Measurements from ENCODE around the gene BTBD6. TPM values are rescaled to one million over a fixed set of nuclear protein-coding genes. Genes with fewer than 3 reads are reported as not detected.

BTBD6 gene
- total RNA-seq, 1 donor from 2014 or later, result 89.7 TPM

- DNase-seq (ENCODE audit: low spot score), result no peak
These were observed 21.0 kb upstream of the BTBD6 start for GRCh38 chr14:105227346-105227745.

GRCh38 chr14:105228562-105228961 is 19.8 kb upstream of the BTBD6 start:
- no peak for DNase-seq (ENCODE audit: low spot score)

GRCh38 chr14:105229099-105229655 is 19.2 kb upstream of the BTBD6 start:
- no peak for DNase-seq (ENCODE audit: low spot score)

- DNase-seq (ENCODE audit: low spot score), result no peak
These were observed 7.3 kb upstream of the BTBD6 start for GRCh38 chr14:105240811-105241576.

- DNase-seq (ENCODE audit: low spot score), result no peak
These were observed 6.7 kb upstream of the BTBD6 start for GRCh38 chr14:105241641-105242040.

GRCh38 chr14:105244334-105244733 is 4.0 kb upstream of the BTBD6 start:
- no peak for DNase-seq (ENCODE audit: low spot score)

- no peak for DNase-seq (ENCODE audit: low spot score)
These were observed 1.3 kb upstream of the BTBD6 start for GRCh38 chr14:105247026-105247425.

GRCh38 chr14:105247715-105248367 is 492 bp upstream of the BTBD6 start:
- no peak for DNase-seq (ENCODE audit: low spot score)

GRCh38 chr14:105249182-105250007 is 1.1 kb downstream of the BTBD6 start:
- DNase-seq (ENCODE audit: low spot score), result no peak

GRCh38 chr14:105250008-105250366 is 1.7 kb downstream of the BTBD6 start:
- DNase-seq (ENCODE audit: low spot score), result no peak

- DNase-seq (ENCODE audit: low spot score), result no peak
These were observed 2.7 kb downstream of the BTBD6 start for GRCh38 chr14:105250986-105251385.

- DNase-seq (ENCODE audit: low spot score), result no peak
These were observed 3.6 kb downstream of the BTBD6 start for GRCh38 chr14:105251920-105252319.

GRCh38 chr14:105252552-105253328 is 4.4 kb downstream of the BTBD6 start:
- DNase-seq (ENCODE audit: low spot score), result no peak

- no peak for DNase-seq (ENCODE audit: low spot score)
These were observed 5.0 kb downstream of the BTBD6 start for GRCh38 chr14:105253329-105253682.

GRCh38 chr14:105255021-105255507 is 6.7 kb downstream of the BTBD6 start:
- DNase-seq (ENCODE audit: low spot score), result no peak

- DNase-seq (ENCODE audit: low spot score), result no peak
These were observed 8.1 kb downstream of the BTBD6 start for GRCh38 chr14:105256292-105256960.

- no peak for DNase-seq (ENCODE audit: low spot score)
These were observed 9.1 kb downstream of the BTBD6 start for GRCh38 chr14:105257464-105257863.

GRCh38 chr14:105258846-105259245 is 10.5 kb downstream of the BTBD6 start:
- no peak for DNase-seq (ENCODE audit: low spot score)

- DNase-seq (ENCODE audit: low spot score), result no peak
These were observed 12.6 kb downstream of the BTBD6 start for GRCh38 chr14:105260959-105261358.

GRCh38 chr14:105261781-105262180 is 13.4 kb downstream of the BTBD6 start:
- DNase-seq (ENCODE audit: low spot score), result no peak
